Spleen (tissue), 11 donors: ENCODE data around the gene CD163L1. TPM values are rescaled to one million over a fixed set of nuclear protein-coding genes. Genes with fewer than 3 reads are reported as not detected.

Experiments used
- DNase-seq: peaks from one replicate; pipeline ENCODE4 v3.0.0-alpha.2; 2020
- H3K27ac ChIP-seq, 8 donors: fragments of 200-600 bp; sonication (generic) in 7 of 8; 1 replicate in 4 of 8; 2 replicates in 4 of 8; pipeline versions ENCODE4 v1.5.0 to v1.8.0; 2016 to 2021; ENCODE audit warnings: inconsistent platforms in 4 of 8, mild to moderate bottlenecking in 4 of 8, moderate library complexity in 1 of 8
- H3K27me3 ChIP-seq, 7 donors: fragments of 200-600 bp; sonication (generic) in 6 of 7; replicated peaks in 1 of 7; 1 replicate in 4 of 7; 2 replicates in 3 of 7; pipeline versions ENCODE4 v1.5.0 to v1.8.0; 2016 to 2021; ENCODE audit warnings: inconsistent platforms in 3 of 7, mild to moderate bottlenecking in 1 of 7
- H3K36me3 ChIP-seq, 6 donors: fragments of 200-600 bp; sonication (generic) in 5 of 6; 1 replicate in 4 of 6; 2 replicates in 2 of 6; pipeline versions ENCODE4 v1.5.0 to v1.8.0; 2016 to 2021; ENCODE audit warnings: inconsistent platforms in 2 of 6
- H3K4me1 ChIP-seq, 6 donors: fragments of 200-600 bp; sonication (generic) in 5 of 6; 1 replicate in 3 of 6; 2 replicates in 3 of 6; pipeline versions ENCODE4 v1.5.0 to v1.8.0; 2016 to 2021; ENCODE audit warnings: inconsistent platforms in 3 of 6
- H3K4me3 ChIP-seq, 8 donors: fragments of 200-600 bp; sonication (generic) in 7 of 8; 1 replicate in 4 of 8; 2 replicates in 4 of 8; pipeline versions ENCODE4 v1.5.0 to v1.8.0; 2016 to 2021; ENCODE audit warnings: inconsistent platforms in 4 of 8, mild to moderate bottlenecking in 4 of 8, moderate library complexity in 2 of 8
- H3K9me3 ChIP-seq, 8 donors: fragments of 200-600 bp; sonication (generic) in 7 of 8; 1 replicate in 4 of 8; 2 replicates in 4 of 8; pipeline versions ENCODE4 v1.5.0 to v1.8.0; 2016 to 2021; ENCODE audit warnings: inconsistent platforms in 4 of 8
- CTCF ChIP-seq, 11 experiments: fragments of 200-600 bp in 7 of 11; fragments of 450-650 bp in 4 of 11; sonication (generic) in 4 of 11; IDR thresholded peaks in 8 of 11; conservative IDR thresholded peaks in 3 of 11; 1 replicate in 7 of 11; 2 replicates in 4 of 11; pipeline versions ENCODE4 v1.4.0 to v1.8.0; 2016 to 2021; ENCODE audit warnings: antibody characterized with exemption in 11 of 11, inconsistent platforms in 4 of 11, mild to moderate bottlenecking in 1 of 11
- POLR2A ChIP-seq, 3 donors: fragments of 450-650 bp; IDR thresholded peaks; one replicate each; pipeline ENCODE4 v1.5.1; 2017; ENCODE audit warnings: antibody characterized with exemption in 3 of 3, mild to moderate bottlenecking in 1 of 3
- POLR2AphosphoS5 ChIP-seq, 3 donors: sonication (generic); formaldehyde crosslinking; IDR thresholded peaks; one replicate each; pipeline ENCODE4 v1.5.1; 2017; ENCODE audit warnings: antibody characterized with exemption in 3 of 3
- WGBS, 5 donors: extraction: QIAGEN DNeasy Blood & Tissue Kit in 3 of 5; methylation state at CpG; one replicate each; pipeline versions ENCODE4 v1.1.5 to v1.1.7; 2013 to 2018; 5-methylcytosine and 5-hydroxymethylcytosine counted together
- intact Hi-C: fragments of 100-400 bp; cut with DNase I; formaldehyde crosslinking; loops from one replicate; pipeline ENCODE4 v1.15.0; 2023; ENCODE audit warnings: low total_unique reads
- polyA plus RNA-seq, 3 donors: library from polyadenylated mRNA; stranded (reverse); fragments of 200-250 nt; gene quantifications; one replicate each; pipeline ENCODE4 v1.2.1, GENCODE V29; 2013
- total RNA-seq, 7 donors: library from RNA; depleted of rRNA in 3 of 7; stranded (reverse); fragments of >200 nt in 3 of 7; fragmentation: NEBNext Ultra II Directional in 4 of 7; extraction: Animal tissue kit (Norgen Biotek cat#: 25700) in 4 of 7; gene quantifications; one replicate each; pipeline versions ENCODE4 v1.1.0 to v1.2.1, GENCODE V29; 2016 to 2021
- donor health status: healthy with polysubstance abuse.
- donor health status: DM: no; HTN: no; CAD: no; lungs with moderate emphysema.
- donor health status: DM: no; HTN: no; CAD: no.
- donor health status: Bipolar disorder and iron deficiency.
- donor health status: healthy.
- donor health status: DM: no; HTN: no; CAD: no.
- donor health status: DM: yes; HTN: yes; CAD: no.

The CD163L1 gene
- total and polyA plus RNA-seq, 10 donors, result 11.7 to 192 (median 79.6) TPM

DNA sequence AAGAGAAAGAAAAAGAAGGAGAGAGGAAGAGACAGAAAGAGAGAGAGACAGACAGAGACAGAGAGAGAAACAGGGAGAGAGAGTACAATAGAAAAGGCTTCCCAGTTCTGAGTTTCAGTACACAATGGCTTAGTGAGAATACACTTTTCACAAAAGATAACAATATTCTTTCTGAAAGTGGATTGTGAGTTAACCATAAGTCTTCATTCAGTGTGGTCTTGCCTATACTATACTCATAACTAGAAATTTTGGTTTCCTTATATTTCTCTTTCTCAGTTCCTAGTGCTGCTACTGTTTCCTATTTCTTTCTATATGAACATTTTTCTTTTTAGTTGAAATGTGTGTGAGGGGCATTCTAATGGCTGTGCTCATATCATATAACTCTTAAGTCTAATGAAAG is 9.3 kb downstream of the CD163L1 start:
- intact Hi-C loops, result no loop called here
- H3K9me3 ChIP-seq, result no peaks in the 10 kb centered on the region
- H3K36me3 ChIP-seq, result no peaks in the 10 kb centered on the region
- H3K4me3 ChIP-seq, result no peak overlapping the region
- DNase-seq, result no peak
- no peak overlapping the region for H3K27ac ChIP-seq
- H3K27me3 ChIP-seq, result peaks cover 0 to 26% (median 0%) of the 10 kb centered on the region in 7 donors
- no peak for TF ChIP-seq CTCF (IDR thresholded peaks at IDR 0.05 in 8 of 11, conservative IDR thresholded peaks at IDR 0.05 in 3 of 11)
- no peaks in the 10 kb centered on the region for H3K4me1 ChIP-seq

DNA sequence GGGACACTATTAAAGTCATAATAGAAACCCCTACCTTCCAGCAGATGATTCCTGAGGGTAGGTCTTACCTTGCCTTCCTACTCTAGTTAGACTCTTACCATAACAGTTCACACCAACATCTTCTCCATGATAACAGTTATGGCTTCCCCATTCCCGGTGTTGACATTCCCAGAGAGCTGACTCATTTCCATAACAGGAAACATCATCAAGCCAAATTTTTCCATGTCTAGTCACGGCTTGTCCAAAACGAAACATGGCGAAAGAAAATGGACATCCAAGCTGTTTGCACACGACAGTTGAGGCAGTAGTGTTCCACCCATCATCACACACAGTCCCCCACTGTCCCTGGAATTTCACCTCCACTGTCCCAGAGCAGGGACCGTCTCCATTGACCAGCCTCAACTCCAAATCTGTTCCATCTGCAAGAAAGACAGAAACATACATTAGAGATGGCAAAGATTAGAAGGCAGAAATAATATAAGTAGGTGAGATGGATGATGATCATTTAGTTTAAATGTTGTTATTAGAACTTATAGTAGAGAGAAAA is 10.6 kb downstream of the CD163L1 start:
- no peaks in the 10 kb centered on the region for H3K9me3 ChIP-seq
- intact Hi-C loops, result no loop called here
- DNase-seq, result no peak
- H3K4me1 ChIP-seq, result no peaks in the 10 kb centered on the region
- 77 to 89% (median 83%) methylated on average over 6 of the region's 6 CpGs for WGBS, 5 donors
- no peaks in the 10 kb centered on the region for H3K36me3 ChIP-seq
- TF ChIP-seq CTCF (IDR thresholded peaks at IDR 0.05 in 8 of 11, conservative IDR thresholded peaks at IDR 0.05 in 3 of 11) (no peak), POLR2A (IDR thresholded peaks at IDR 0.05) (no peak), POLR2AphosphoS5 (IDR thresholded peaks at IDR 0.05) (no peak)
- H3K27ac ChIP-seq, result no peak overlapping the region
- H3K27me3 ChIP-seq, result peaks cover 0 to 13% (median 0%) of the 10 kb centered on the region in 7 donors
- H3K4me3 ChIP-seq, result no peak overlapping the region

DNA sequence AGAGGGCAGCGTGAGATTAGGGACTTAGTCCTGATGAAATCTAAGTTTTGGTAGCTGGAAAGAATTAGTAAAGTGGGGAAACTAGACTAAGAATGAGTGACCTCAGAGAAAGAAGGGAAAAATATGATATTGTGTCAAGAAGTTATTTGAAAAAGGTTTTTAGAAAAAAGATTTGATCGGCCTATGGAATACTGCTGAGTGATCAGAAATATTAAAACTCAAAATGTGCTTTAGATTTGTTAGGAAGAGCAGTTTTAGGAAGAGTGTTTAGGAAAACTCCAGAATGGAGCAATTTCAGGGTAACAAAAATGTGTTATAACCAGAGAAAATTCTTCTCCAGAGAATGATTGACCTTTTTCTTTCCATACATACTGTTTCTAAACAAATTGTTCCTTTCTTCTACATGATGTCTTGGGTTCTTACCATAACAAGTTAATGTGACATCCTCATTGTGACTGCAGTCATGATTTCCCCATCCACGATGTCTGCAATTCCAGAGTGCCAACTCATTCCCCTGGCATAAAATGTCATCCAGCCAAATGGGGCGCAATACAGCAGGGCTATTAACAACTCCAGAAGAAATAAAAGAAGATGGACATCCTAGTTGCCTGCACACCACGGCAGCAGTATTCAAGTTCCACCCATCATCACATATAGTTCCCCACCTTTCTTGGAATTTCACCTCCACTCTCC is 11.8 kb downstream of the CD163L1 start:
- no peak for TF ChIP-seq POLR2AphosphoS5 (IDR thresholded peaks at IDR 0.05)
- no peak for TF ChIP-seq POLR2A (IDR thresholded peaks at IDR 0.05)
- no peak for TF ChIP-seq CTCF (IDR thresholded peaks at IDR 0.05 in 8 of 11, conservative IDR thresholded peaks at IDR 0.05 in 3 of 11)
- DNase-seq, result no peak
- 78 to 91% (median 88%) methylated on average over 5 of the region's 5 CpGs for WGBS, 5 donors
- no peaks in the 10 kb centered on the region for H3K36me3 ChIP-seq
- H3K4me3 ChIP-seq, result no peak overlapping the region
- intact Hi-C loops, result no loop called here
- H3K9me3 ChIP-seq, result peaks cover 0 to 3% (median 0%) of the 10 kb centered on the region in 8 donors
- H3K27me3 ChIP-seq, result peaks cover 0 to 13% (median 0%) of the 10 kb centered on the region in 7 donors
- H3K27ac ChIP-seq, result no peak overlapping the region
- H3K4me1 ChIP-seq, result no peaks in the 10 kb centered on the region

DNA sequence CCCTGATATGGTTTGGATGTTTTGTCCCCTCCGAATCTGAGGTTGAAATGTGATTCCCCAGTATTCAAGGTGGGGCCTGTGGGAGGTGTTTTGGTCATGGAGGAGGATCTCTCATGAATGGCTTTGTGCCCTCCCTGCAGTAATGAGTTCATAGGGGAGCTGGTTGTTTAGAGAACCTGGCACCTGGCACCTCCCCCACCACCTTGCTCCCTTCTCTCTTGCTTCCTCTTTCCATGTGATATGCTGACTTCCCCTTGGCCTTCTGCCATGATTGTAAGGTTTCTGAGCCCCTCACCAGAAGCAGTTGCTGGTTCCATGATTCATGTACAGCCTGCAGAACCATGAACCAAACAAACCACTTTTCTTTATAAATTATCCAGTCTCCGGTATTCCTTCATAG is 32.6 kb downstream of the CD163L1 start:
- no peak overlapping the region for H3K27ac ChIP-seq
- WGBS, 5 donors, result 47 to 62% (median 58%) methylated on average over 2 of the region's 2 CpGs
- no peak for DNase-seq
- no peaks in the 10 kb centered on the region for H3K9me3 ChIP-seq
- H3K4me3 ChIP-seq, result no peak overlapping the region
- TF ChIP-seq POLR2AphosphoS5 (IDR thresholded peaks at IDR 0.05) (no peak), POLR2A (IDR thresholded peaks at IDR 0.05) (no peak), CTCF (IDR thresholded peaks at IDR 0.05 in 8 of 11, conservative IDR thresholded peaks at IDR 0.05 in 3 of 11) (no peak)
- intact Hi-C loops, result no loop called here
- H3K4me1 ChIP-seq, result no peaks in the 10 kb centered on the region
- peaks cover 0 to 14% (median 0%) of the 10 kb centered on the region in 7 donors for H3K27me3 ChIP-seq
- H3K36me3 ChIP-seq, result no peaks in the 10 kb centered on the region
